Measurements from ENCODE around the gene ENTPD7.
"Not testable (repeated sequence)": the region's sequence is repeated elsewhere in the genome, so short reads cannot be mapped to it uniquely, and the experiment has no call there.

- TF ChIP-seq CTCF (IDR thresholded peaks at IDR 0.05); POLR2A (IDR thresholded peaks at IDR 0.05; ENCODE audit: low read depth); EP300 (IDR thresholded peaks at IDR 0.05): not testable (repeated sequence)
Measured at GRCh38 chr10:99746166-99746565, 86.9 kb downstream of the ENTPD7 start.

All from esophagus muscularis mucosa (tissue), 4 donors.